BJ (cell line): Measurements from ENCODE around the gene TLCD3B. TPM values are rescaled to one million over a fixed set of nuclear protein-coding genes. Genes with fewer than 3 reads are reported as not detected.

ENCODE experiments used
- CTCF ChIA-PET: fragments of 350-600 bp; formaldehyde crosslinking; extraction: SDS; loops from one replicate; lab custom pipeline; 2021; ENCODE audit warnings: antibody characterized with exemption, inconsistent platforms; lab: Yijun Ruan, JAX
- POLR2A ChIA-PET: fragments of 300-600 bp; sonication (Branson Sonifier 250); formaldehyde crosslinking; extraction: SDS; loops from one replicate; lab custom pipeline; 2021; ENCODE audit warnings: antibody characterized with exemption; lab: Charles Lee
- DNase-seq: peaks from one replicate; pipeline ENCODE4 v3.0.0-alpha.2; 2011; ENCODE audit warnings: low read depth
- H3K27me3 ChIP-seq: 2 replicates; pipeline ENCODE4 v1.6.0; 2011; ENCODE audit warnings: low read length; ENCODE audit not compliant: control insufficient read depth, insufficient read depth
- H3K36me3 ChIP-seq: 2 replicates; pipeline ENCODE4 v1.5.1; 2011; ENCODE audit warnings: low read length; ENCODE audit not compliant: control insufficient read depth, insufficient read depth
- H3K4me3 ChIP-seq: 2 replicates; pipeline ENCODE4 v1.5.1; 2011; ENCODE audit warnings: low read depth, mild to moderate bottlenecking, control low read depth, low read length
- polyA plus RNA-seq: library from polyadenylated mRNA; depleted of rRNA; stranded (reverse); fragments of >200 nt; gene quantifications from 2 replicates; pipeline ENCODE4 v1.2.3, GENCODE V29; 2011
- TF ChIP-seq, protein P1 (sequence below): IDR thresholded peaks from 2 replicates; pipeline ENCODE4 v1.5.1; 2011; ENCODE audit warnings: low read depth, mild to moderate bottlenecking, control low read depth, inconsistent platforms, low read length, moderate library complexity; ENCODE audit not compliant: insufficient read depth

TLCD3B gene
- polyA plus RNA-seq, 1 experiment = 0.13 TPM

GRCh38 chr16:30006095-30006473, 25.0 kb downstream of the TLCD3B start:
- ChIA-PET CTCF (interaction anchor here (0.6 to 2.2 kb wide), 13 partner anchors 9 to 307 kb away, joined by 3 to 10 read pairs (median 4); partner anchors contain the start of genes ASPHD1 and INO80E), POLR2A (no interaction called here)
- TF ChIP-seq, protein P1, sequence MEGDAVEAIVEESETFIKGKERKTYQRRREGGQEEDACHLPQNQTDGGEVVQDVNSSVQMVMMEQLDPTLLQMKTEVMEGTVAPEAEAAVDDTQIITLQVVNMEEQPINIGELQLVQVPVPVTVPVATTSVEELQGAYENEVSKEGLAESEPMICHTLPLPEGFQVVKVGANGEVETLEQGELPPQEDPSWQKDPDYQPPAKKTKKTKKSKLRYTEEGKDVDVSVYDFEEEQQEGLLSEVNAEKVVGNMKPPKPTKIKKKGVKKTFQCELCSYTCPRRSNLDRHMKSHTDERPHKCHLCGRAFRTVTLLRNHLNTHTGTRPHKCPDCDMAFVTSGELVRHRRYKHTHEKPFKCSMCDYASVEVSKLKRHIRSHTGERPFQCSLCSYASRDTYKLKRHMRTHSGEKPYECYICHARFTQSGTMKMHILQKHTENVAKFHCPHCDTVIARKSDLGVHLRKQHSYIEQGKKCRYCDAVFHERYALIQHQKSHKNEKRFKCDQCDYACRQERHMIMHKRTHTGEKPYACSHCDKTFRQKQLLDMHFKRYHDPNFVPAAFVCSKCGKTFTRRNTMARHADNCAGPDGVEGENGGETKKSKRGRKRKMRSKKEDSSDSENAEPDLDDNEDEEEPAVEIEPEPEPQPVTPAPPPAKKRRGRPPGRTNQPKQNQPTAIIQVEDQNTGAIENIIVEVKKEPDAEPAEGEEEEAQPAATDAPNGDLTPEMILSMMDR = no peak
- DNase-seq = no peak
- Histone ChIP-seq H3K36me3 (peaks cover 9% of the 10 kb centered on the region), H3K27me3 (peaks cover 9% of the 10 kb centered on the region), H3K4me3 (no peak overlapping the region)

- Histone ChIP-seq H3K36me3 (peaks cover 12% of the 10 kb centered on the region), H3K4me3 (no peak overlapping the region), H3K27me3 (peaks cover 7% of the 10 kb centered on the region)
- TF ChIP-seq, protein P1 = peak; percentile 92
- ChIA-PET POLR2A (no interaction called here), CTCF (interaction anchor here (0.5 to 2.2 kb wide), 16 partner anchors 9 to 409 kb away, joined by 3 to 10 read pairs (median 4); partner anchors contain the start of genes ASPHD1 and INO80E)
- no peak for DNase-seq
These were observed 25.6 kb downstream of the TLCD3B start for GRCh38 chr16:30005341-30006094.

DNA sequence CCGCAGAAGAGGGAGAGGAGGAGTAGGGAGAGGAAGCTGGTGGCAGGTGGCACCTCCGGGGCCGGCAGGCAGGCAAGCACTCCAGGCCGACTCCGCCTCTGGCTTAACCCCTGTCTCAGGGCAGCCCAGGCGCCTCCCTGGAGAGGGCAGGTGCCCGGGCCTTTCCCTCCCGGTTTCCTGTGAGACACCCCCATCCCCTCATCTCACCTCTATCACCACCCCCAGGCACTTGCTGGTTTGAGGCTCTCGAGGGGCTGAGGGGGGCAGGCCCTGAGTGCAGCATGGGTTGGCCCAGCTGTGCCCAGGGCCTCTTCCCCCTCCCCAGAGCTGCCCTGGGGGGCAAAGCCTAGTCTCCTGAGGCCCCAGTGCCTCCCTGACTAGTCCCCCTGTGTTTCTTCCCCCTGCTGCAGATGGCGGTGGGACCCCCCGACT, 26.2 kb downstream of the TLCD3B start:
- CTCF ChIA-PET = interaction anchor here (0.5 to 2.1 kb wide), 12 partner anchors 8 to 409 kb away, joined by 3 to 10 read pairs (median 4); partner anchors contain the start of genes INO80E and KCTD13
- POLR2A ChIA-PET = no interaction called here
- no peak for DNase-seq
- peaks cover 12% of the 10 kb centered on the region for H3K36me3 ChIP-seq
- TF ChIP-seq, protein P1 = no peak
- 0 out of 2 replicates have a peak, but pooled peaks cover 3% of the 10 kb centered on the region for H3K27me3 ChIP-seq
- H3K4me3 ChIP-seq = no peak overlapping the region

DNA sequence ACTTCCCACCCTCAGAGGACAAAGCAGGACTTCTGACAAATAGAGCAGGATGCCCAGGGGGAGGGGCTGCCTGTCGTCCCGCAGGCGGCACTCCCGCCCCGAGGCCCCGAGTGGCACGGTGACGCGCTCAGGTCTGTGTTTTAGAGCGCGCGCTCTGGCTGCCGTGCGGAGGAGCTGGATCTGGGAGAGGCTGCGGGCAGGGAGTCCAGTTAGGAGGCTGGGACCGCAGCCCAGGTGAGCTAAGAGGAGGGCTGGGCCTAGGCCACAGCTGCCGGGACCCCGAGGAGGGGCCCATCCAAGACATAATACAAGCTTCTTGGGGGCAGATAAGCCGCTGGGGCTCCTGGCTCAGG, 26.7 kb downstream of the TLCD3B start:
- Histone ChIP-seq H3K27me3 (0 out of 2 replicates have a peak, but pooled peaks cover 1% of the 10 kb centered on the region), H3K36me3 (peaks cover 12% of the 10 kb centered on the region), H3K4me3 (no peak overlapping the region)
- DNase-seq = no peak
- TF ChIP-seq, protein P1 = no peak
- CTCF ChIA-PET = interaction anchor here (0.6 to 2.1 kb wide), 7 partner anchors 8 to 197 kb away, joined by 3 to 10 read pairs (median 4); partner anchors contain the start of genes INO80E and KCTD13
- POLR2A ChIA-PET = no interaction called here

DNA sequence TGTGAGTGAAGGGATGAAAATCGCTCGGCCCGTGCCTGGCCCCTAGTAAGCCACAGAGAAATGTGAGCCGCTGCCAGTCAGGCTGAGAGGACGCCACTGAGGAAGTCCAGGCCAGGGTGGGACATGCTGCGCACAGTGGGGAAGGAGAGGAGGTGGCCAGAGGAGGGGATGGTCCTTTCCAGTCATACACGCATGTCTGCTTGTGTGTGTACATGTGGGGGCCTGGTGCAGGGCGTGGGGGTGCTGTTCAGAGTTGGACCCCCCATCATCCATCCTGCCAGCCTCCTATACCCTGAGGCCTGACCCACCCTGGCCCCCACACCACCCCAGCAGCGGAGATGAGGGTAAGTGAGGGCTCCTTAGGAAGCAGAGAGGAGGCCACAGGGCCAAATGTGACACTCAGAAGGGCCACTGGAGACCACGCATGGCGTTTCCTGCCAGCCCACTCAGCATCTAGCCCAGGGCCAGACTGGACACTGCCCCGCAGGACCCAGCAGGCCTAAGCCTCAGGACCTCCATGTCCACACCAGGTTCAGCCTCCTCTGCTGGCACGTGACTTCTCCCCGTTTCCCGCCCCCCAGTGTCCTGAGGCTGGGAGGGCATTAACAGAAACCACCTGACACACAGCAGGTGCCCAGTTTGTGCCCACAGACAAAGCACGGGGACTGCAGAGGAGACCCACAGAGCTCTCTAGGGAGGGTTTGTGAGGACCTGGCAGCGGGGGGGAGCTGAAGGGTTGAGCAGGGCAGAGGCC, 27.2 kb downstream of the TLCD3B start:
- no peaks in the 10 kb centered on the region for H3K27me3 ChIP-seq
- no peak for DNase-seq
- TF ChIP-seq, protein P1 = no peak
- no peak overlapping the region for H3K4me3 ChIP-seq
- peaks cover 12% of the 10 kb centered on the region for H3K36me3 ChIP-seq
- CTCF ChIA-PET = interaction anchor here (1.0 to 2.1 kb wide), 4 partner anchors 7 to 196 kb away, joined by 3 to 10 read pairs (median 6); partner anchors contain the start of genes INO80E and KCTD13
- POLR2A ChIA-PET = no interaction called here
